HepG2 (cell line): ENCODE data around the gene NCOA7. TPM values are rescaled to one million over a fixed set of nuclear protein-coding genes. Genes with fewer than 3 reads are reported as not detected.

Source experiments
- ATAC-seq: fragments of 200-7000 bp; cut with Tn5 transposase; 3 replicates; pipeline ENCODE4 v1.9.1; 2020; ENCODE audit warnings: mild to moderate bottlenecking, moderate library complexity
- BruUV-seq: library from RNA; stranded (reverse); fragments of 400-500 nt; replicated peaks from 2 replicates; lab custom pipeline; 2021; lab: Mats Ljungman, UMichigan
- CTCF ChIA-PET: fragments of 300-600 bp; formaldehyde crosslinking; extraction: SDS; loops from one replicate; lab custom pipeline; 2021; ENCODE audit warnings: low total read pairs, inconsistent platforms, low intra/inter-chr PET ratio; lab: Yijun Ruan, JAX
- POLR2A ChIA-PET: fragments of 350-600 bp; sonication (Branson Sonifier 250); formaldehyde crosslinking; loops from one replicate; lab custom pipeline; 2020; ENCODE audit warnings: antibody characterized with exemption, inconsistent platforms; lab: Yijun Ruan, JAX
- DNase-seq: peaks from one replicate; pipeline ENCODE4 v3.0.0-alpha.2; 2015; ENCODE audit warnings: low spot score
- FAIRE-seq: peaks from 3 replicates; lab custom pipeline; 2011; peaks lifted over from hg19 to GRCh38; lab: Jason Lieb, UNC
- H2AFZ ChIP-seq: one replicate; pipeline ENCODE4 v1.6.1; 2011; ENCODE audit warnings: low read length, inconsistent platforms
- H3K27ac ChIP-seq: fragments of 300-600 bp; 3 replicates; pipeline ENCODE4 v1.8.0; 2011; ENCODE audit warnings: mixed run types, mild to moderate bottlenecking, mixed read lengths, low read length, inconsistent platforms; ENCODE audit not compliant: insufficient read depth; ENCODE audit errors: extremely low read length
- H3K27me3 ChIP-seq, 2 experiments: fragments of 200-600 bp in 1 of 2; 2 replicates in 1 of 2; 3 replicates in 1 of 2; pipeline versions ENCODE4 v1.6.0 to v1.8.0; 2011; ENCODE audit warnings: low read length in 2 of 2, mild to moderate bottlenecking in 2 of 2, moderate library complexity in 2 of 2, inconsistent platforms in 1 of 2; ENCODE audit not compliant: insufficient read depth in 2 of 2, control insufficient read depth in 1 of 2
- H3K36me3 ChIP-seq, 2 experiments: fragments of 200-600 bp in 1 of 2; replicated peaks in 1 of 2; 2 replicates in 1 of 2; 3 replicates in 1 of 2; pipeline versions ENCODE4 v1.5.1 to v1.8.0; 2011; ENCODE audit warnings: low read length in 2 of 2, inconsistent platforms in 1 of 2; ENCODE audit not compliant: insufficient read depth in 2 of 2, control insufficient read depth in 1 of 2
- H3K4me1 ChIP-seq: 2 replicates; pipeline ENCODE4 v1.5.1; 2012; ENCODE audit warnings: low read length, inconsistent platforms; ENCODE audit not compliant: insufficient read depth
- H3K4me2 ChIP-seq: 2 replicates; pipeline ENCODE4 v1.6.0; 2011; ENCODE audit warnings: low read depth, low read length, inconsistent platforms
- H3K4me3 ChIP-seq, 3 experiments: fragments of 200-600 bp in 1 of 3; sonication (generic), shearing (Covaris generic) in 1 of 3; replicated peaks in 1 of 3; 2 replicates each; pipeline ENCODE4 v1.5.1; 2011 to 2016; ENCODE audit warnings: low read length in 3 of 3, inconsistent platforms in 2 of 3, low read depth in 2 of 3, mild to moderate bottlenecking in 2 of 3, control low read depth in 1 of 3, mixed read lengths in 1 of 3; ENCODE audit not compliant: insufficient read depth in 1 of 3
- H3K79me2 ChIP-seq: one replicate; pipeline ENCODE4 v1.6.1; 2011; ENCODE audit warnings: low read length, inconsistent platforms; ENCODE audit not compliant: insufficient read depth
- H3K9ac ChIP-seq: 2 replicates; pipeline ENCODE4 v1.6.0; 2011; ENCODE audit warnings: mild to moderate bottlenecking, low read depth, low read length, inconsistent platforms; ENCODE audit not compliant: insufficient read depth
- H3K9me3 ChIP-seq: 2 replicates; pipeline ENCODE4 v1.5.1; 2012; ENCODE audit warnings: mild to moderate bottlenecking, low read length
- H4K20me1 ChIP-seq: 2 replicates; pipeline ENCODE4 v1.6.0; 2011; ENCODE audit warnings: inconsistent platforms, mild to moderate bottlenecking, low read length, moderate library complexity; ENCODE audit not compliant: insufficient read depth
- MAFF ChIP-seq: IDR thresholded peaks from 2 replicates; pipeline ENCODE4 v1.6.1; 2011; ENCODE audit warnings: low read depth, low read length, improper control_type of control experiment
- MAFK ChIP-seq, 2 experiments: IDR thresholded peaks in 1 of 2; conservative IDR thresholded peaks in 1 of 2; 2 replicates each; pipeline ENCODE4 v1.6.1; 2011; ENCODE audit warnings: improper control_type of control experiment in 2 of 2, low read length in 2 of 2
- PBX2 ChIP-seq: IDR thresholded peaks from 2 replicates; pipeline ENCODE4 v1.6.1; 2016; ENCODE audit warnings: control low read depth
- RELA ChIP-seq: sonication (generic); formaldehyde crosslinking; IDR thresholded peaks from 2 replicates; pipeline ENCODE4 v1.4.0; 2020; ENCODE audit warnings: missing genetic modification reagents
- ZBTB42 ChIP-seq: sonication (generic); formaldehyde crosslinking; IDR thresholded peaks from 2 replicates; pipeline ENCODE4 v1.5.0; 2020; ENCODE audit warnings: mild to moderate bottlenecking, missing genetic modification reagents
- ZUFSP ChIP-seq: sonication (generic); formaldehyde crosslinking; IDR thresholded peaks from 2 replicates; pipeline ENCODE4 v1.9.0; 2021; ENCODE audit warnings: missing genetic modification reagents, mild to moderate bottlenecking, borderline replicate concordance
- WGBS: methylation state at CpG from one replicate; pipeline ENCODE4 v1.1.6; 2017; ENCODE audit warnings: low lambda C conversion rate; 5-methylcytosine and 5-hydroxymethylcytosine counted together
- in situ Hi-C: cut with HindIII; loops from 2 replicates; pipeline ENCODE4 v1.10.0; 2017; ENCODE audit warnings: low pct_unique_long_range_greater_than_20kb; ENCODE audit not compliant: extremely low pct_ligation_motif_present
- intact Hi-C: fragments of 100-400 bp; cut with micrococcal nuclease; formaldehyde crosslinking; loops from one replicate; pipeline ENCODE4 v1.10.0; 2022; ENCODE audit not compliant: unreplicated experiment
- polyA plus RNA-seq, 8 experiments: library from polyadenylated mRNA; depleted of rRNA in 3 of 8; stranded (reverse) in 7 of 8; unstranded in 1 of 8; fragments of >200 nt; fragmentation: Illumina TruSeq in 4 of 8; extraction: Trizol in 4 of 8; gene quantifications; 2 replicates each; pipeline versions ENCODE4 v1.2.1 to v1.2.3, GENCODE V29; 2011 to 2016; ENCODE audit warnings: low read depth in 4 of 8, missing spikeins in 1 of 8, mixed read lengths in 1 of 8; ENCODE audit not compliant: insufficient read depth in 1 of 8
- total RNA-seq, 5 experiments: library from RNA; depleted of rRNA; stranded (reverse); fragments of >200 nt; fragmentation: Illumina TruSeq; extraction: Trizol; gene quantifications; 2 replicates each; pipeline ENCODE4 v1.2.3, GENCODE V29; 2016; ENCODE audit warnings: low read depth in 1 of 5

Gene NCOA7
- total and polyA plus RNA-seq, 2 of the 13 experiments (the other 11 are each of a cell fraction or from before 2014, with no cell fraction given), result 13.6 to 20.8 TPM

DNA sequence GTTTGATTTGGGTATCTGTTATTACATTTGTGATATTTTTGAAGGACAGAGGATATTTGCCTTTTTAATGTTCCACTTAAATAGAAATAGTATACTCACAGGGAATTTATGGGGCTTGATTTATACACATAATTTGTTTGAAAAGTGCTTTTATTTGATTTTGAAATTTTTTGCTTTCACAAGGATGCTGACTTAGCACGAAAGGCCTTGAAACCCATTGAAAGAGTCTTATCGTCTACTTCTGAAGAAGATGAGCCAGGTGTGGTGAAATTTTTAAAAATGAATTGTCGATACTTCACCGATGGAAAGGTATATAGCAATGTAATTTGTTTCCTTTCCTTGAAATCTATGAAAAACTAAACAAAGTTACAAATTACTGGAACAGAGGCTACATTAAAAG is 91.5 kb downstream of the NCOA7 start:
- H3K9ac ChIP-seq, result no peak overlapping the region
- BruUV-seq, result no TSS peak
- H3K36me3 ChIP-seq, result peaks cover 8 to 58% of the 10 kb centered on the region in 2 experiments; a peak in 4 of 5 replicates
- no peak overlapping the region for H2AFZ ChIP-seq
- no peak overlapping the region for H3K27ac ChIP-seq
- intact Hi-C loops (no loop called here), in situ Hi-C loops (no loop called here)
- H3K4me2 ChIP-seq, result no peak overlapping the region
- no peaks in the 10 kb centered on the region for H4K20me1 ChIP-seq
- no peaks in the 10 kb centered on the region for H3K27me3 ChIP-seq
- no peak overlapping the region for H3K4me3 ChIP-seq
- CTCF ChIA-PET, result no interaction called here
- TF ChIP-seq MAFF (peak; percentile 65), ZBTB42 (CRISPR knock-in tag) (no peak), MAFK (conservative IDR thresholded peaks at IDR 0.05 in 1 of 2, IDR thresholded peaks at IDR 0.05 in 1 of 2; ENCODE audit: low read length in 2 of 2) (peak; percentile 42 to 80; a peak in 3 of 4 replicates)
- no peaks in the 10 kb centered on the region for H3K79me2 ChIP-seq
- FAIRE-seq, result no peak
- ATAC-seq, result no peak
- POLR2A ChIA-PET, result no interaction called here
- H3K9me3 ChIP-seq, result no peaks in the 10 kb centered on the region
- H3K4me1 ChIP-seq, result no peaks in the 10 kb centered on the region
- WGBS, result 97% methylated on average over 4 of the region's 4 CpGs
- DNase-seq, result no peak

DNA sequence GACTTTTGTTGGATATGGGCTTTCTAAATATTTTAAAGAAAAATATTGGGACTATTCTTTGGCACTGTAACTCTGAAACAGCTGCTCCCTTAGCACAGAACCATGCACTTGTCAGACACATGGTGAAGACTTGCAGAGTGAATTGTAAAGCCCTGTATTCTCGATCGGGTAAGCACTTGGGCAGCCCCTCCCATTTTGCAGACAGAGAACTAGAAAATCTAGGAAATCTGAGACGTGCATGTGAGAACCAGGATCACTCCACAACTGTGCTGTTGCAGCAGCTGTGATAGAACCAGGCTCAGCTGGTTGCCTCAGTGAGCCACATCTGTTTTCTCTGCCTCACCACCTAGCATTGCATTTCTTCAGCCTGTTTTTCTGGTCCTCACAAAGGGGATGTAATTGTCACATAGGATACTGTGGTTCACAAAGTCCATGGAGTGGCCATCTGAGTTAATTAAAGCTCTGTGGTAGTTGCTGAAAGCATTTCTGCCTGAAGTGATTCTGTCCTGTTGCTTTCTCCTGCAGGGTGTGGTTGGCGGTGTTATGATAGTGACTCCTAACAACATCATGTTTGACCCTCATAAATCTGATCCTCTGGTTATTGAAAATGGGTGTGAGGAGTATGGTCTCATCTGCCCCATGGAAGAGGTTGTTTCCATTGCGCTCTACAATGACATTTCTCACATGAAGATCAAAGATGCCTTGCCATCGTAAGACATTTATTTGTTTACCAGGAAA is 94.0 kb downstream of the NCOA7 start:
- Histone ChIP-seq H3K27me3 (no peaks in the 10 kb centered on the region), H3K79me2 (no peaks in the 10 kb centered on the region), H4K20me1 (no peaks in the 10 kb centered on the region), H3K36me3 (peaks cover 8 to 44% of the 10 kb centered on the region in 2 experiments; a peak in 4 of 5 replicates), H3K4me2 (no peak overlapping the region), H3K4me3 (no peak overlapping the region), H3K4me1 (no peaks in the 10 kb centered on the region), H3K9ac (no peak overlapping the region), H3K9me3 (no peaks in the 10 kb centered on the region), H3K27ac (no peak overlapping the region), H2AFZ (no peak overlapping the region)
- POLR2A ChIA-PET, result no interaction called here
- 94% methylated on average over 6 of the region's 6 CpGs for WGBS
- no TSS peak for BruUV-seq
- TF ChIP-seq ZUFSP (CRISPR knock-in tag) (no peak), RELA (CRISPR knock-in tag) (no peak), PBX2 (no peak)
- FAIRE-seq (no peak), DNase-seq (no peak), ATAC-seq (no peak)
- intact Hi-C loops (loop anchor here (5.0 kb wide), 1 partner anchor 93 kb away; the partner anchor contains the start of gene NCOA7), in situ Hi-C loops (no loop called here)
- CTCF ChIA-PET, result no interaction called here
